ENCODE measurements around the gene ICOS.
"Not testable (repeated sequence)": the region's sequence is repeated elsewhere in the genome, so short reads cannot be mapped to it uniquely, and the experiment has no call there.

The ICOS gene

GRCh38 chr2:203983064-203983715 is 46.6 kb downstream of the ICOS start:
- DNase-seq: no peak

- DNase-seq: not testable (repeated sequence)
Measured at GRCh38 chr2:203985978-203986377, 49.4 kb downstream of the ICOS start.

GRCh38 chr2:203987959-203988358 is 51.4 kb downstream of the ICOS start:
- no peak for DNase-seq

- no peak for DNase-seq
Measured at GRCh38 chr2:203988500-203989260, 52.1 kb downstream of the ICOS start.

- DNase-seq: no peak
Measured at GRCh38 chr2:203989521-203989920, 53.0 kb downstream of the ICOS start.

- DNase-seq: no peak
Measured at GRCh38 chr2:203992509-203992908, 55.9 kb downstream of the ICOS start.

GRCh38 chr2:203993011-203993410 is 56.4 kb downstream of the ICOS start:
- DNase-seq: no peak

GRCh38 chr2:203993560-203993959 is 57.0 kb downstream of the ICOS start:
- no peak for DNase-seq

GRCh38 chr2:203994735-203995134 is 58.2 kb downstream of the ICOS start:
- DNase-seq: no peak

GRCh38 chr2:203996692-203997091 is 60.1 kb downstream of the ICOS start:
- DNase-seq: no peak

GRCh38 chr2:203997481-203997880 is 60.9 kb downstream of the ICOS start:
- no peak for DNase-seq

- DNase-seq: no peak
Measured at GRCh38 chr2:203997980-203998809, 61.6 kb downstream of the ICOS start.

- DNase-seq: no peak
Measured at GRCh38 chr2:203999835-204000234, 63.3 kb downstream of the ICOS start.

GRCh38 chr2:204000446-204000845 is 63.9 kb downstream of the ICOS start:
- no peak for DNase-seq

GRCh38 chr2:204003276-204003990 is 66.9 kb downstream of the ICOS start:
- DNase-seq: no peak

GRCh38 chr2:204004912-204005311 is 68.3 kb downstream of the ICOS start:
- DNase-seq: no peak

GRCh38 chr2:204005940-204006721 is 69.6 kb downstream of the ICOS start:
- DNase-seq: no peak

- no peak for DNase-seq
Measured at GRCh38 chr2:204008352-204008751, 71.8 kb downstream of the ICOS start.

- DNase-seq: no peak
Measured at GRCh38 chr2:204010628-204011560, 74.3 kb downstream of the ICOS start.
